Adrenal gland (tissue), 12 donors: Measurements from ENCODE around the gene RASGRP2. TPM values are rescaled to one million over a fixed set of nuclear protein-coding genes. Genes with fewer than 3 reads are reported as not detected.

Experiments
- DNase-seq, 7 donors: peaks; one replicate each; pipeline ENCODE4 v3.0.0-alpha.2; 2019 to 2020
- H3K27ac ChIP-seq, 5 donors: fragments of 200-600 bp; sonication (generic) in 4 of 5; 1 replicate in 3 of 5; 2 replicates in 2 of 5; pipeline versions ENCODE4 v1.5.1 to v1.8.0; 2016 to 2020; ENCODE audit warnings: mild to moderate bottlenecking in 1 of 5
- H3K27me3 ChIP-seq: fragments of 200-600 bp; 2 replicates; pipeline ENCODE4 v1.8.0; 2021
- H3K36me3 ChIP-seq, 2 donors: fragments of 200-600 bp; replicated peaks in 1 of 2; 1 replicate in 1 of 2; 2 replicates in 1 of 2; pipeline versions ENCODE4 v1.5.1 to v1.8.0; 2018 to 2022
- H3K4me1 ChIP-seq, 2 donors: fragments of 200-600 bp; replicated peaks in 1 of 2; 1 replicate in 1 of 2; 2 replicates in 1 of 2; pipeline versions ENCODE4 v1.5.1 to v1.8.0; 2018 to 2021
- H3K4me3 ChIP-seq, 4 donors: fragments of 200-600 bp; sonication (generic) in 3 of 4; one replicate each; pipeline ENCODE4 v1.5.1; 2016 to 2018
- H3K9me3 ChIP-seq, 3 donors: fragments of 200-600 bp; sonication (generic) in 1 of 3; replicated peaks in 1 of 3; 1 replicate in 2 of 3; 2 replicates in 1 of 3; pipeline versions ENCODE4 v1.5.1 to v1.8.0; 2016 to 2021
- POLR2A ChIP-seq, 2 donors: fragments of 450-650 bp; IDR thresholded peaks; one replicate each; pipeline ENCODE4 v1.6.1; 2017; ENCODE audit warnings: antibody characterized with exemption in 2 of 2, mild to moderate bottlenecking in 2 of 2, moderate library complexity in 1 of 2
- WGBS, 4 donors: extraction: QIAGEN DNeasy Blood & Tissue Kit in 2 of 4; methylation state at CpG; one replicate each; pipeline versions ENCODE4 v1.1.5 to v1.1.7; 2013 to 2017; 5-methylcytosine and 5-hydroxymethylcytosine counted together
- intact Hi-C, 2 donors: fragments of 100-400 bp; cut with DNase I; formaldehyde crosslinking; loops; one replicate each; pipeline versions ENCODE4 v1.14.1 to v1.15.0; 2022 to 2023
- polyA plus RNA-seq, 3 donors: library from polyadenylated mRNA; stranded (reverse); fragments of 200-250 nt in 2 of 3; fragments of 350-450 nt in 1 of 3; fragmentation: Illumina TruSeq in 1 of 3; extraction: RNeasy Lipid Tissue Mini Kit (QIAGEN cat#74804) in 1 of 3; gene quantifications; one replicate each; pipeline ENCODE4 v1.2.3, GENCODE V29; 2013 to 2014
- total RNA-seq, 9 donors: library from RNA; depleted of rRNA in 4 of 9; stranded (reverse); fragments of >200 nt in 4 of 9; fragments of 120-200 nt in 1 of 9; fragmentation: NEBNext Ultra II Directional in 1 of 9; extraction: Animal tissue kit (Norgen Biotek cat#: 25700) in 1 of 9; gene quantifications; one replicate each; pipeline versions ENCODE4 v1.1.0 to v1.2.4, GENCODE V29; 2013 to 2023
- TF ChIP-seq, protein P1 (sequence below), 6 experiments: fragments of 450-650 bp in 4 of 6; fragments of 200-600 bp in 2 of 6; sonication (generic) in 1 of 6; IDR thresholded peaks; 1 replicate in 5 of 6; 2 replicates in 1 of 6; pipeline versions ENCODE4 v1.5.1 to v1.8.0; 2016 to 2021; ENCODE audit warnings: antibody characterized with exemption in 6 of 6, mild to moderate bottlenecking in 2 of 6, moderate library complexity in 1 of 6
- donor health status: healthy with polysubstance abuse.
- donor health status: Bipolar disorder and iron deficiency.
- donor health status: DM: yes; HTN: yes; CAD: no.
- donor health status: DM: no; HTN: no; CAD: no.
- donor health status: DM: no; HTN: no; CAD: no.
- donor health status: DM: yes; HTN: yes; CAD: no.

The RASGRP2 gene
- total and polyA plus RNA-seq, 12 donors: 3.6 to 81.9 (median 12.3) TPM

- Histone ChIP-seq H3K9me3 (no peaks in the 10 kb centered on the region), H3K4me3 (no peak overlapping the region), H3K36me3 (no peaks in the 10 kb centered on the region), H3K4me1 (no peaks in the 10 kb centered on the region), H3K27ac (no peak overlapping the region), H3K27me3 (peaks cover 75% of the 10 kb centered on the region)
- no peak for DNase-seq
- WGBS, 4 donors: 27 to 44% (median 41%) methylated on average over 5 of the region's 5 CpGs
- intact Hi-C loops: no loop called here
- TF ChIP-seq POLR2A (IDR thresholded peaks at IDR 0.05): no peak
- TF ChIP-seq, protein P1, sequence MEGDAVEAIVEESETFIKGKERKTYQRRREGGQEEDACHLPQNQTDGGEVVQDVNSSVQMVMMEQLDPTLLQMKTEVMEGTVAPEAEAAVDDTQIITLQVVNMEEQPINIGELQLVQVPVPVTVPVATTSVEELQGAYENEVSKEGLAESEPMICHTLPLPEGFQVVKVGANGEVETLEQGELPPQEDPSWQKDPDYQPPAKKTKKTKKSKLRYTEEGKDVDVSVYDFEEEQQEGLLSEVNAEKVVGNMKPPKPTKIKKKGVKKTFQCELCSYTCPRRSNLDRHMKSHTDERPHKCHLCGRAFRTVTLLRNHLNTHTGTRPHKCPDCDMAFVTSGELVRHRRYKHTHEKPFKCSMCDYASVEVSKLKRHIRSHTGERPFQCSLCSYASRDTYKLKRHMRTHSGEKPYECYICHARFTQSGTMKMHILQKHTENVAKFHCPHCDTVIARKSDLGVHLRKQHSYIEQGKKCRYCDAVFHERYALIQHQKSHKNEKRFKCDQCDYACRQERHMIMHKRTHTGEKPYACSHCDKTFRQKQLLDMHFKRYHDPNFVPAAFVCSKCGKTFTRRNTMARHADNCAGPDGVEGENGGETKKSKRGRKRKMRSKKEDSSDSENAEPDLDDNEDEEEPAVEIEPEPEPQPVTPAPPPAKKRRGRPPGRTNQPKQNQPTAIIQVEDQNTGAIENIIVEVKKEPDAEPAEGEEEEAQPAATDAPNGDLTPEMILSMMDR (IDR thresholded peaks at IDR 0.05): no peak
These were observed 28.8 kb downstream of the RASGRP2 start for GRCh38 chr11:64715110-64715509.

- Histone ChIP-seq H3K9me3 (no peaks in the 10 kb centered on the region), H3K4me3 (no peak overlapping the region), H3K27ac (no peak overlapping the region), H3K36me3 (no peaks in the 10 kb centered on the region), H3K27me3 (peaks cover 75% of the 10 kb centered on the region), H3K4me1 (no peaks in the 10 kb centered on the region)
- TF ChIP-seq, protein P1 (IDR thresholded peaks at IDR 0.05): no peak
- TF ChIP-seq POLR2A (IDR thresholded peaks at IDR 0.05): no peak
- intact Hi-C loops: no loop called here
- WGBS, 4 donors: 53 to 64% (median 57%) methylated on average over 5 of the region's 5 CpGs
- no peak for DNase-seq
These were observed 29.3 kb downstream of the RASGRP2 start for GRCh38 chr11:64714666-64715065.

DNA sequence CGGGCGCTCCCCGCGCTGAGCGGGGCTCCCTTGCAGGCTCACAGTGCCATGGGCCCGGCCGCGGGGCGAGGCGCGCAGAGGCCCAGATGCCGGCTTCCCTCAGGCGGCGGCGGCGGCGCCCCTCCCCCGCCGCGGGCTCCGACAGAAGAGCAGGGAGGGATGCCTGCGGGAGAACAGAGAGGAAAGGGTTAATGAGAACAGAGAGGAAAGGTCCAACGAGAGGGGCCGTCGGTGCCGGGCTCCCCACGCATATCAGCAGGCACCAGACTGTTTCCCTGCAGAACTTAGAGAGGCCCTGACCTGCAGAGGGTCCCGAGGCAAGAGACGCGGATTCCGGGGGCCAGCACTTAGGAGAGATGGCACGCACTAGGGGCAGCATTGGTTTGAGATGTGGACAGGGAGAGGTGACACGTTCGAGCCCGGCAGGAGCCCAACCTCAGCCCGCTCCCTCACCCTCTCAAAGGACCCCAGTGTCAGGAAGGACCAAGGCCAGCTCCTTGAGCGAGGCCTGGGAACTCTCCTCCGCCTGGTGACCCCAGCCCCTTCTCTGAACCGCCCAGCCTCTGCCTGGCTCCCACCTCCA lies 30.1 kb downstream of the RASGRP2 start:
- intact Hi-C loops: no loop called here
- Histone ChIP-seq H3K4me3 (no peak overlapping the region), H3K9me3 (no peaks in the 10 kb centered on the region), H3K4me1 (no peaks in the 10 kb centered on the region), H3K27me3 (peaks cover 83% of the 10 kb centered on the region), H3K27ac (no peak overlapping the region), H3K36me3 (no peaks in the 10 kb centered on the region)
- TF ChIP-seq, protein P1 (IDR thresholded peaks at IDR 0.05): no peak
- no peak for TF ChIP-seq POLR2A (IDR thresholded peaks at IDR 0.05)
- 8 to 22% (median 10%) methylated on average over 9 to 39 of the region's 39 CpGs for WGBS, 4 donors
- no peak for DNase-seq

- no peaks in the 10 kb centered on the region for H3K4me1 ChIP-seq
- H3K9me3 ChIP-seq: no peaks in the 10 kb centered on the region
- TF ChIP-seq POLR2A (IDR thresholded peaks at IDR 0.05): no peak
- TF ChIP-seq, protein P1 (IDR thresholded peaks at IDR 0.05): no peak
- 0 to 18% (median 2%) methylated on average over 6 to 111 of the region's 111 CpGs for WGBS, 4 donors
- H3K36me3 ChIP-seq: no peaks in the 10 kb centered on the region
- peaks cover 88% of the 10 kb centered on the region for H3K27me3 ChIP-seq
- intact Hi-C loops: no loop called here
- H3K27ac ChIP-seq: no peak overlapping the region
- peak in 2 of 7 donors; percentile 55 to 57 for DNase-seq
- H3K4me3 ChIP-seq: no peak overlapping the region
These were observed 30.8 kb downstream of the RASGRP2 start for GRCh38 chr11:64713016-64713707.
